Ishikawa (cell line): ENCODE results near the gene SLC7A4.

Experiments
- CEBPB ChIP-seq: IDR thresholded peaks from 2 replicates; pipeline ENCODE4 v1.6.1; 2012
- NFIC ChIP-seq: IDR thresholded peaks from 2 replicates; pipeline ENCODE4 v1.6.1; 2012
- RAD21 ChIP-seq: IDR thresholded peaks from 2 replicates; pipeline ENCODE4 v1.6.1; 2012; ENCODE audit warnings: low read depth

- TF ChIP-seq NFIC (no peak), CEBPB (no peak), RAD21 (no peak)
Observed at GRCh38 chr22:21052715-21053459, 20.5 kb upstream of the SLC7A4 start.
